ENCODE measurements around the gene GLB1L3. TPM values are rescaled to one million over a fixed set of nuclear protein-coding genes. Genes with fewer than 3 reads are reported as not detected.

Gene GLB1L3
- polyA plus RNA-seq, 1 experiment, result not detected

- Histone ChIP-seq H3K9me3 (ENCODE audit: control insufficient read depth, insufficient read depth, low read length) (peaks cover 8% of the 10 kb centered on the region; the same call in 1 of the 2 replicates), H3K27me3 (ENCODE audit: control insufficient read depth, insufficient read depth, low read length) (no peaks in the 10 kb centered on the region), H3K4me3 (ENCODE audit: low read depth, low read length) (no peak overlapping the region), H3K27ac (ENCODE audit: low read depth, low read length) (no peak overlapping the region)
- TF ChIP-seq CTCF (IDR thresholded peaks at IDR 0.05; ENCODE audit: low read depth, low read length), result no peak
- DNase-seq (ENCODE audit: low read depth, low spot score), result no peak
- ChIA-PET CTCF (no interaction called here), POLR2A (no interaction called here)
Measured at GRCh38 chr11:134358165-134358855, 82.1 kb downstream of the GLB1L3 start.

DNA sequence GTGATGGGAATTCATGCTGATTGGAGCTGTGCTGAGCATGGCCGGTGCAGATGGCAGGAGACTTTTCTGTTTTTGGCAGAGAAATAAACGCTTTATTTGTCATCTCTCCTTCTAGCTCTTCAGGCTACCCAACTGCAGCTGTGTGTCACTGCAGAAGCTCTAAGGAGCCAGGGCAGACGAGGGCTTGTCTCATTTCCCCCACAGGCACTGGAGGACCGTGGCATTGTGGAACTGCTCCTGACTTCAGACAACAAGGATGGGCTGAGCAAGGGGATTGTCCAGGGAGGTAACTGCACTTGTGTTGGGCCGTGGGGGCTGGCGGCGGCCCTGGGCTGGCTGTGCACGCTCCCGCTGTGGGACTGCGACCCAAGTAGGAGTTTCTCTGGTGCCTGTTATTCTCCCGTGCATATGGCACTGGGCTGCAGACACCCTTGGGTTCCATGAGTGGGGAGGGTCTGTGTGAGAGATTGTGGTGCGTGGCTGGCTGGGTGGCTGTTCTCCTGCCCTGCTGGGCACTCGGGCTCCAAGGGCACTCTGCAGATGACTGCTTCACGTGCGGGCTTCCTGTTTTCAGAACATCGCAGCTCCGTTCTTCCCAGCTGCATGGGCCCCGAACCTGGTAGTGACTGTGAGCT, 82.8 kb downstream of the GLB1L3 start:
- ChIA-PET POLR2A (no interaction called here), CTCF (interaction anchor here (0.5 kb wide), 1 partner anchor 1453 kb away, joined by 3 read pairs; no protein-coding TSS in a partner anchor)
- H3K27me3 ChIP-seq (ENCODE audit: control insufficient read depth, insufficient read depth, low read length), result no peaks in the 10 kb centered on the region
- peaks cover 8% of the 10 kb centered on the region; the same call in 1 of the 2 replicates for H3K9me3 ChIP-seq (ENCODE audit: control insufficient read depth, insufficient read depth, low read length)
- no peak for DNase-seq (ENCODE audit: low read depth, low spot score)
- H3K27ac ChIP-seq (ENCODE audit: low read depth, low read length), result no peak overlapping the region
- H3K4me3 ChIP-seq (ENCODE audit: low read depth, low read length), result no peak overlapping the region
- no peak for TF ChIP-seq CTCF (IDR thresholded peaks at IDR 0.05; ENCODE audit: low read depth, low read length)

DNA sequence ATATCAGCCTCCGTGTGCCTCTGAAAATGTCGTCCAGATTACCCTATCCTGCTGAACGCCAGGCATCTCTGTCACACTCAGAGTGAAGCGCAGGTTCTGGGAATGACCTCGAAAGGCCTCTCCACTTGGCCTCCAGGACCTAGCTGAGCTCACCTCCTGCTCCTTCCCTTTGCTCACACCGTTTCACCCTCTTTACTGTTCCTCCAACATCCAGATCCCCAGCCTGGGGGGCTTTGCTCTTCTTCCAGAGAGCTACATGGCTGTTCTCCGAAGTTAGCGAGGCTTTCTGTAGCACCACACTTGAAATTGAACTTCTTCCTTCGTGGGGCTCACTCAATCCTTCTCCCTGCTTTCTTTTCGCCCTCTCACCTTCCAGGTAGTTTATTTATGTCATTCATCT, 83.5 kb downstream of the GLB1L3 start:
- DNase-seq (ENCODE audit: low read depth, low spot score), result no peak
- POLR2A ChIA-PET, result no interaction called here
- TF ChIP-seq CTCF (IDR thresholded peaks at IDR 0.05; ENCODE audit: low read depth, low read length), result no peak
- no peak overlapping the region for H3K27ac ChIP-seq (ENCODE audit: low read depth, low read length)
- H3K9me3 ChIP-seq (ENCODE audit: control insufficient read depth, insufficient read depth, low read length), result peaks cover 8% of the 10 kb centered on the region; the same call in 1 of the 2 replicates
- H3K4me3 ChIP-seq (ENCODE audit: low read depth, low read length), result no peak overlapping the region
- CTCF ChIA-PET, result no interaction called here
- no peaks in the 10 kb centered on the region for H3K27me3 ChIP-seq (ENCODE audit: control insufficient read depth, insufficient read depth, low read length)

DNA sequence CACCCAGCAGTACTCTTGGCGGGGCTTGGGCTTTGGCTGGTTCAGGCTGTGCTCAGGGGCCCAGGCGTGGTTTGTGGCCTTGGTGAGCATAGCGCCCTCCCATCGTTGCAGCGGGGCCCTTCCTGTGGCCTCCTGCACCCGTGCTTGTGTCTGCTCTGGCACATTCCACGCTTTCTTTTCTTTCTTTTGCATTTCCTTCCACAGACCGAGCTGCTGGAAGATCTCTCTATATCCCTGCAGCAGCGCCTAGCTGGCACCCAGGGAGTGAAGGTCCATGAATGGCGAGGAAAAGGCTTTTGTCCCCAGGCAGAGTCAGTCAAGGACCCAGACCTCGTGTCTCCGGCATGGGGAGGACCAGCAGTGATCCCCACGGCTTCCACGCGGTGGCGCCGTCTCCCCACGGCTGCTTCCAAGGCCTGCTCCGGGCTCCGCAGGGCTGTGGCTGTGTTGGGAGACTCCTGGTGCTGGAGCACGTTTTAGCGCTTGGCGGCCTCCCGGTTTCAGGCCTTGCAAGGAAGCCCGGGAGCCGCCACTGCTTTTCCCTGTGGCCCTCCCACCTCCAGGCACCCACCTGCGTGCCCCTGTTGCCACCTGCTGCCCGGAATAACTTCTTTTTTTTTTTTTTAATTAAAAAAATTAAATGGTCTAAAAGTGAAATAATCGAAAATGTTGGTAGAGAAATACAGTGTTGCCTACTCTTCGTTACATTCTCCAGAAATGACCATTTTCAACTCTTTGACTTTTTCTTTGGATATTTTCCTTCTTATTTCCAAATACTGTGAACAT, 84.1 kb downstream of the GLB1L3 start:
- H3K27ac ChIP-seq (ENCODE audit: low read depth, low read length), result no peak overlapping the region
- H3K27me3 ChIP-seq (ENCODE audit: control insufficient read depth, insufficient read depth, low read length), result no peaks in the 10 kb centered on the region
- DNase-seq (ENCODE audit: low read depth, low spot score), result no peak
- POLR2A ChIA-PET, result no interaction called here
- peaks cover 13% of the 10 kb centered on the region; the same call in 1 of the 2 replicates for H3K9me3 ChIP-seq (ENCODE audit: control insufficient read depth, insufficient read depth, low read length)
- CTCF ChIA-PET, result no interaction called here
- TF ChIP-seq CTCF (IDR thresholded peaks at IDR 0.05; ENCODE audit: low read depth, low read length), result peak; percentile 67
- no peak overlapping the region for H3K4me3 ChIP-seq (ENCODE audit: low read depth, low read length)

DNA sequence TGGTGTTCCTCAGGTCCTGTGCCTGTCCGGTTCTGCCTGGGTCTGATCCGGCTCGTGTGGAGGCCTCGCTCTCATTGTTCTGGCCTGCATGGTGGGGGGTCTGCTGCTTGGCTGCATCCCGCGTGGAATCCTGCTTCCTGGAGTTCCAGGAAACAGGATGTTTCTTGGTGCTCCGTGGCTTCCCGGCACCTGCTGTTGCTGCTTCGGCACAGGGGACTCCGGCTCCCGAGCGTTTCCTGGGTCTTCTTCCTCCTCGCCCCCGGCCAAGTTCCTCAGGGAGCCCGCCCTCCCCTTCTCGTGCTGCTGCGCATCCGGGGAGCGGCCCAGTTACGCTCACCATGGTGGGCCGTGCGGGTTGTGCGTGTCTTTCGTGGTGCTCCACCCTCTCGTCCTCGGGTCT, 85.5 kb downstream of the GLB1L3 start:
- TF ChIP-seq CTCF (IDR thresholded peaks at IDR 0.05; ENCODE audit: low read depth, low read length), result no peak
- no peak for DNase-seq (ENCODE audit: low read depth, low spot score)
- H3K9me3 ChIP-seq (ENCODE audit: control insufficient read depth, insufficient read depth, low read length), result peaks cover 13% of the 10 kb centered on the region; the same call in 1 of the 2 replicates
- H3K27ac ChIP-seq (ENCODE audit: low read depth, low read length), result no peak overlapping the region
- POLR2A ChIA-PET, result no interaction called here
- no peaks in the 10 kb centered on the region for H3K27me3 ChIP-seq (ENCODE audit: control insufficient read depth, insufficient read depth, low read length)
- H3K4me3 ChIP-seq (ENCODE audit: low read depth, low read length), result no peak overlapping the region
- CTCF ChIA-PET, result no interaction called here
